Upper lobe of right lung (tissue), 1 donor: Measurements from ENCODE around the gene PPP3CB. TPM values are rescaled to one million over a fixed set of nuclear protein-coding genes. Genes with fewer than 3 reads are reported as not detected.
A peak's percentile ranks its signal among the peaks of the same experiment; 100 is the strongest.

Source experiments
- ATAC-seq: fragments of 200-7000 bp; cut with Tn5 transposase; one replicate; pipeline ENCODE4 v1.9.1; 2020; ENCODE audit warnings: mild to moderate bottlenecking, moderate library complexity
- DNase-seq: peaks from one replicate; pipeline ENCODE4 v3.0.0-alpha.2; 2020
- H3K27ac ChIP-seq: fragments of 200-600 bp; one replicate; pipeline ENCODE4 v1.8.0; 2022
- H3K27me3 ChIP-seq: fragments of 200-600 bp; one replicate; pipeline ENCODE4 v1.8.0; 2022; ENCODE audit warnings: mild to moderate bottlenecking
- H3K36me3 ChIP-seq: fragments of 200-600 bp; one replicate; pipeline ENCODE4 v1.8.0; 2022
- H3K4me1 ChIP-seq: fragments of 200-600 bp; one replicate; pipeline ENCODE4 v1.8.0; 2022
- H3K4me3 ChIP-seq: fragments of 200-600 bp; one replicate; pipeline ENCODE4 v1.8.0; 2022; ENCODE audit warnings: mild to moderate bottlenecking
- H3K9me3 ChIP-seq: fragments of 200-600 bp; one replicate; pipeline ENCODE4 v1.8.0; 2022
- CTCF ChIP-seq: fragments of 200-600 bp; IDR thresholded peaks from one replicate; pipeline ENCODE4 v1.8.0; 2022; ENCODE audit warnings: antibody characterized with exemption
- intact Hi-C: fragments of 100-400 bp; cut with DNase I; formaldehyde crosslinking; loops from one replicate; pipeline ENCODE4 v1.11.0; 2022
- total RNA-seq: library from RNA; stranded (reverse); fragmentation: NEBNext Ultra II Directional; extraction: Animal tissue kit (Norgen Biotek cat#: 25700); gene quantifications from one replicate; pipeline ENCODE4 v1.2.1, GENCODE V29; 2021
- donor health status: DM: no; HTN: yes; CAD: no; lungs with severe emphysema.

The PPP3CB gene
- total RNA-seq, 1 donor from 2014 or later, result 38.0 TPM

GRCh38 chr10:73495226-73495883, 469 bp downstream of the PPP3CB start:
- no peaks in the 10 kb centered on the region for H3K9me3 ChIP-seq
- peak overlapping the region; percentile 90 for H3K4me3 ChIP-seq
- H3K27ac ChIP-seq, result peak overlapping the region; percentile 97
- DNase-seq, result peak; percentile 97
- intact Hi-C loops, result no loop called here
- no peak for TF ChIP-seq CTCF
- H3K36me3 ChIP-seq, result peaks cover 26% of the 10 kb centered on the region
- H3K4me1 ChIP-seq, result peaks cover 32% of the 10 kb centered on the region
- ATAC-seq, result peak; percentile 97
- no peaks in the 10 kb centered on the region for H3K27me3 ChIP-seq

- Histone ChIP-seq H3K27me3 (no peaks in the 10 kb centered on the region), H3K4me3 (peak overlapping the region; percentile 90), H3K27ac (peak overlapping the region; percentile 97), H3K36me3 (peaks cover 22% of the 10 kb centered on the region), H3K4me1 (peaks cover 32% of the 10 kb centered on the region), H3K9me3 (no peaks in the 10 kb centered on the region)
- intact Hi-C loops, result no loop called here
- TF ChIP-seq CTCF, result no peak
- DNase-seq, result no peak
- ATAC-seq, result no peak
These were observed 973 bp downstream of the PPP3CB start for GRCh38 chr10:73494877-73495225.

- H3K27ac ChIP-seq, result no peak overlapping the region
- intact Hi-C loops, result no loop called here
- H3K4me1 ChIP-seq, result peaks cover 38% of the 10 kb centered on the region
- DNase-seq, result no peak
- no peak for ATAC-seq
- no peaks in the 10 kb centered on the region for H3K27me3 ChIP-seq
- peak overlapping the region; percentile 90 for H3K4me3 ChIP-seq
- H3K36me3 ChIP-seq, result peaks cover 15% of the 10 kb centered on the region
- TF ChIP-seq CTCF, result no peak
- no peaks in the 10 kb centered on the region for H3K9me3 ChIP-seq
These were observed 1.6 kb downstream of the PPP3CB start for GRCh38 chr10:73494213-73494612.

- ATAC-seq (no peak), DNase-seq (no peak)
- Histone ChIP-seq H3K4me1 (peaks cover 38% of the 10 kb centered on the region), H3K4me3 (no peak overlapping the region), H3K9me3 (no peaks in the 10 kb centered on the region), H3K27ac (no peak overlapping the region), H3K27me3 (no peaks in the 10 kb centered on the region), H3K36me3 (peaks cover 11% of the 10 kb centered on the region)
- no peak for TF ChIP-seq CTCF
- intact Hi-C loops, result no loop called here
These were observed 2.0 kb downstream of the PPP3CB start for GRCh38 chr10:73493781-73494180.

- H3K4me1 ChIP-seq, result peaks cover 11% of the 10 kb centered on the region
- H3K36me3 ChIP-seq, result peaks cover 8% of the 10 kb centered on the region
- H3K4me3 ChIP-seq, result no peak overlapping the region
- H3K27me3 ChIP-seq, result no peaks in the 10 kb centered on the region
- no peaks in the 10 kb centered on the region for H3K9me3 ChIP-seq
- H3K27ac ChIP-seq, result no peak overlapping the region
- DNase-seq, result no peak
- ATAC-seq, result no peak
- no peak for TF ChIP-seq CTCF
- intact Hi-C loops, result no loop called here
These were observed 9.2 kb downstream of the PPP3CB start for GRCh38 chr10:73486601-73487000.

- no peaks in the 10 kb centered on the region for H3K27me3 ChIP-seq
- H3K36me3 ChIP-seq, result peaks cover 8% of the 10 kb centered on the region
- no peak for DNase-seq
- no peak for ATAC-seq
- no peak for TF ChIP-seq CTCF
- H3K4me1 ChIP-seq, result peaks cover 7% of the 10 kb centered on the region
- H3K4me3 ChIP-seq, result no peak overlapping the region
- intact Hi-C loops, result no loop called here
- no peak overlapping the region for H3K27ac ChIP-seq
- H3K9me3 ChIP-seq, result no peaks in the 10 kb centered on the region
These were observed 10.5 kb downstream of the PPP3CB start for GRCh38 chr10:73485320-73485719.
